ENCODE data around the gene MEN1. TPM values are rescaled to one million over a fixed set of nuclear protein-coding genes. Genes with fewer than 3 reads are reported as not detected.
A peak's percentile ranks its signal among the peaks of the same experiment; 100 is the strongest.
"Not testable (repeated sequence)": the region's sequence is repeated elsewhere in the genome, so short reads cannot be mapped to it uniquely, and the experiment has no call there.

Gene MEN1
- total RNA-seq, 6 experiments from 2014 or later, result 13.1 to 21.5 (median 17.0) TPM

DNA sequence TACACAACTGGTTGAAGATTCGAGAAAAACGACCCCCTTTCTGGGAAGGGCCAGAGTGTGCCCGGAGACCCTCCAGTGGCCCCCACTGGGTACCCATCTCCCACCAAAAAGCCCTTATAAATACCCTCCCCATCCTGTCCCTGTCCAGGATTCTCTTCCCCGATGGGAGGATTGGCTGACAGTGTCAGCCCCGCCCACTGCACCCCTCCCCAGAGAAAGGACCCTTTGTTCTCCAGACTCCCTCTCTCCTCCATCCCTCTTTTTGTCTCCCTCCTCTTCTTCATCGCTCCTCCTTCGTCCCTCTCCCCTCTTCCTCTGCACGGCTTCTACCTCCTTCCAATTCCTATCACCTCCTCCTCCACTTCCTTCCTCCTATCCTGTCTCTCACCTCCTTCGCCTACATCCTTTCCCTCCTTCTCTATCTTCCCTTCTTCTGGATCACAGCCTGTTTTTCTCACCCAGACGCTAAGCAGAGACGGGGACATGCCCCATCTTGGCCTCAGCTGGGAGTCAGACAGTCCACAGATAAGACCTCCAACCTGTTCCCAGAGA is 13.3 kb upstream of the MEN1 start:
- DNase-seq (no peak), ATAC-seq (no peak)
- Histone ChIP-seq H3K4me1 (no peaks in the 10 kb centered on the region), H3K27ac (no peak overlapping the region), H3K9me3 (no peaks in the 10 kb centered on the region), H3K36me3 (no peaks in the 10 kb centered on the region), H3K4me3 (no peak overlapping the region), H3K27me3 (no peaks in the 10 kb centered on the region)
- TF ChIP-seq POLR2A (IDR thresholded peaks at IDR 0.05), result no peak
- TF ChIP-seq, protein P1, sequence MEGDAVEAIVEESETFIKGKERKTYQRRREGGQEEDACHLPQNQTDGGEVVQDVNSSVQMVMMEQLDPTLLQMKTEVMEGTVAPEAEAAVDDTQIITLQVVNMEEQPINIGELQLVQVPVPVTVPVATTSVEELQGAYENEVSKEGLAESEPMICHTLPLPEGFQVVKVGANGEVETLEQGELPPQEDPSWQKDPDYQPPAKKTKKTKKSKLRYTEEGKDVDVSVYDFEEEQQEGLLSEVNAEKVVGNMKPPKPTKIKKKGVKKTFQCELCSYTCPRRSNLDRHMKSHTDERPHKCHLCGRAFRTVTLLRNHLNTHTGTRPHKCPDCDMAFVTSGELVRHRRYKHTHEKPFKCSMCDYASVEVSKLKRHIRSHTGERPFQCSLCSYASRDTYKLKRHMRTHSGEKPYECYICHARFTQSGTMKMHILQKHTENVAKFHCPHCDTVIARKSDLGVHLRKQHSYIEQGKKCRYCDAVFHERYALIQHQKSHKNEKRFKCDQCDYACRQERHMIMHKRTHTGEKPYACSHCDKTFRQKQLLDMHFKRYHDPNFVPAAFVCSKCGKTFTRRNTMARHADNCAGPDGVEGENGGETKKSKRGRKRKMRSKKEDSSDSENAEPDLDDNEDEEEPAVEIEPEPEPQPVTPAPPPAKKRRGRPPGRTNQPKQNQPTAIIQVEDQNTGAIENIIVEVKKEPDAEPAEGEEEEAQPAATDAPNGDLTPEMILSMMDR (IDR thresholded peaks at IDR 0.05), result no peak
- WGBS (ENCODE audit: insufficient coverage, low coverage, low lambda C conversion rate, missing lambda C conversion rate), result 65% methylated on average over 7 of the region's 11 CpGs
- intact Hi-C loops (cut with DNase I), result no loop called here

DNA sequence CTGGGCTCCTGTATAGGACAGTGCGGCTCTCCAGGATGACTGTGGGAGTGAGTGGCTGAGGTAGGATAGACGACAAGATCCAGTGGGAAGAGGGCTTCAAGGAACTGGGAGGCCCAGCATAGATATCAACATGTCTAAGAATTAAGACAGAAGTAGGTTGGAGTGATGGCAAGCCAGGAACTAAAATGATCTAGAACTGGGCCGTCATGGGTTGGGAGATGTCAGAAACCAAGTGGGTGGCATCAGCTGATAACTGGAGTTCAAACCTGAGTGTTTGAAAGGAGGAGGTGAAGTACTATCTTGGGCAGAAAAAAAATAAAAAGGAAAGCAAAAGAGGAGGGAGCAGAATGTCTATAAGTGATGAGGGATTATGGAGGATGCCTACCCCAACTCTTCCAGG is 7.1 kb upstream of the MEN1 start:
- intact Hi-C loops (cut with DNase I), result no loop called here
- H3K27ac ChIP-seq, result no peak overlapping the region
- peaks cover 0 to 12% (median 0%) of the 10 kb centered on the region in 4 donors for H3K4me1 ChIP-seq
- 84% methylated on average over 3 of the region's 3 CpGs for WGBS (ENCODE audit: insufficient coverage, low coverage, low lambda C conversion rate, missing lambda C conversion rate)
- no peak for TF ChIP-seq POLR2A (IDR thresholded peaks at IDR 0.05)
- TF ChIP-seq, protein P1 (IDR thresholded peaks at IDR 0.05), result no peak
- no peaks in the 10 kb centered on the region for H3K36me3 ChIP-seq
- H3K4me3 ChIP-seq, result no peak overlapping the region
- ATAC-seq (no peak), DNase-seq (no peak)
- no peaks in the 10 kb centered on the region for H3K27me3 ChIP-seq
- no peaks in the 10 kb centered on the region for H3K9me3 ChIP-seq

DNA sequence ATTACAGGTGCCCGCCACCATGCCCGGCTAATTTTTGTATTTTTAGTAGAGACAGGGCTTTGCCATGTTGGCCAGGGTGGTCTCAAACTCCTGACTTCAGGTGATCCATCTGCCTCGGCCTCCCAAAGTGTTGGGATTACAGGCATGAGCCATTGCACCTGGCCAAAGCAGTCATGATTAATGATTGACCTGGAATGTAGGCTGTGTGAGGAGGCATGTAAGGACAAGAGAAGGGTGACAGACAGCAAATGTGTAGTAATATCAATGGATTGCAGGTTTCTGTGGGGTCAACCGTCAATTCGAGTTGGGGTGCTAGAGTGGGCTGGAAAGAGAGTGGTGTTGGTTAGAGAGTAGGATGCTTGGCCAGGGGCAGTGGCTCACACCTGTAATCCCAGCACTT is 5.1 kb upstream of the MEN1 start:
- H3K9me3 ChIP-seq; H3K4me3 ChIP-seq; H3K27me3 ChIP-seq; H3K36me3 ChIP-seq; intact Hi-C loops (cut with DNase I); H3K27ac ChIP-seq: not testable (repeated sequence)
- peaks cover 0 to 12% (median 0%) of the 10 kb centered on the region in 4 donors for H3K4me1 ChIP-seq
- WGBS (ENCODE audit: insufficient coverage, low coverage, low lambda C conversion rate, missing lambda C conversion rate), result 47% methylated on average over 5 of the region's 5 CpGs
- ATAC-seq, result peak; percentile 64 to 72 (median 70)
- DNase-seq, result peak in 1 of 3 donors; percentile 58

DNA sequence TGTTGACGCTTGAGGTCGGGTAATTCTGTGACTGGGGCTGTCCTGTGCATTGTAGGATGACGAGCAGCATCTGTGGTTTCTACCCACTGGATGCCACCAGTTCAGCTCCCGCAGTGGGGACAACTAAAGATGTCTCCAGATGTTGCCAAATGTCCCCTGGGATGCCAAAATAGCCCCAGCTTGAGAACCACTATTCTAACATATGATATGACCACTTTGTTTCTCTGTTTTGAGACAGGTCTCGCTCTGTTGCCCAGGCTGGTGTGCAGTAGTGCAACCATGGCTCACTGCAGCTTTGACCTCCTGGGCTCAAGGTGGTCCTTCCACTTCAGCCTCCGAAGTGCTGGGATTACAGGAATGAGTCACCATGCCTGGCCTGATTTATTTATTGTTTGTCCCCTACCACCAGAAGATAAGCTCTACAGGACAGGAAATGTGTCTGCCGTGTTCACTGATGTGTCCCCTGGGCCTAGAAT is 4.4 kb upstream of the MEN1 start:
- TF ChIP-seq, protein P1 (IDR thresholded peaks at IDR 0.05), result no peak
- no peak for TF ChIP-seq POLR2A (IDR thresholded peaks at IDR 0.05)
- no peak overlapping the region for H3K27ac ChIP-seq

GRCh38 chr11:64813826-64814225 is 3.5 kb upstream of the MEN1 start:
- H3K4me1 ChIP-seq, result peaks cover 0 to 19% (median 0%) of the 10 kb centered on the region in 4 donors
- H3K9me3 ChIP-seq, result no peaks in the 10 kb centered on the region
- H3K36me3 ChIP-seq, result no peaks in the 10 kb centered on the region
- H3K4me3 ChIP-seq, result no peak overlapping the region
- intact Hi-C loops (cut with DNase I), result no loop called here
- TF ChIP-seq, protein P1 (IDR thresholded peaks at IDR 0.05), result no peak
- TF ChIP-seq POLR2A (IDR thresholded peaks at IDR 0.05), result no peak
- no peaks in the 10 kb centered on the region for H3K27me3 ChIP-seq
- WGBS (ENCODE audit: insufficient coverage, low coverage, low lambda C conversion rate, missing lambda C conversion rate), result 90% methylated on average over 5 of the region's 5 CpGs
- no peak overlapping the region for H3K27ac ChIP-seq
- DNase-seq, result no peak
- no peak for ATAC-seq

More for the DNA sequence above, 4.4 kb upstream of the MEN1 start:
- 75% methylated on average over 6 of the region's 7 CpGs for WGBS (ENCODE audit: insufficient coverage, low coverage, low lambda C conversion rate, missing lambda C conversion rate)
- no peaks in the 10 kb centered on the region for H3K36me3 ChIP-seq
- H3K4me3 ChIP-seq, result no peak overlapping the region
- H3K4me1 ChIP-seq, result peaks cover 0 to 14% (median 0%) of the 10 kb centered on the region in 4 donors
- DNase-seq, result no peak
- intact Hi-C loops (cut with DNase I), result no loop called here
- no peaks in the 10 kb centered on the region for H3K27me3 ChIP-seq
- no peak for ATAC-seq
- no peaks in the 10 kb centered on the region for H3K9me3 ChIP-seq
